HepG2 (cell line): ENCODE data around the gene CARS1.

Experiments used
- CEBPG ChIP-seq: IDR thresholded peaks from 2 replicates; pipeline ENCODE4 v1.6.1; 2016
- CREB1 ChIP-seq, 2 experiments: fragments of 450-650 bp in 1 of 2; IDR thresholded peaks; 2 replicates each; pipeline ENCODE4 v1.6.1; 2016 to 2017; ENCODE audit warnings: control low read depth in 1 of 2, mild to moderate bottlenecking in 1 of 2, missing compliant biosample characterization in 1 of 2, missing genetic modification characterization in 1 of 2
- JUN ChIP-seq: sonication (generic); formaldehyde crosslinking; IDR thresholded peaks from 2 replicates; pipeline ENCODE4 v1.4.0; 2020; ENCODE audit warnings: mild to moderate bottlenecking, missing genetic modification reagents
- NFIC ChIP-seq: IDR thresholded peaks from 2 replicates; pipeline ENCODE4 v1.6.1; 2012; ENCODE audit warnings: mild to moderate bottlenecking, low read length, inconsistent platforms
- SIX4 ChIP-seq: sonication (generic); formaldehyde crosslinking; IDR thresholded peaks from 2 replicates; pipeline ENCODE4 v1.4.0; 2020; ENCODE audit warnings: missing genetic modification reagents
- ZNF333 ChIP-seq: sonication (generic); formaldehyde crosslinking; IDR thresholded peaks from 2 replicates; pipeline ENCODE4 v1.4.0; 2020; ENCODE audit warnings: mild to moderate bottlenecking, missing genetic modification reagents, borderline replicate concordance
- ZNF674 ChIP-seq: sonication (generic); formaldehyde crosslinking; IDR thresholded peaks from 2 replicates; pipeline ENCODE4 v1.5.0; 2020; ENCODE audit warnings: low read depth, mild to moderate bottlenecking, missing genetic modification reagents
- ZNF784 ChIP-seq: sonication (generic); formaldehyde crosslinking; IDR thresholded peaks from 2 replicates; pipeline ENCODE4 v1.5.1; 2020; ENCODE audit warnings: missing genetic modification reagents, mild to moderate bottlenecking, borderline replicate concordance
- TF ChIP-seq, protein P1 (sequence below): sonication (generic); formaldehyde crosslinking; IDR thresholded peaks from 2 replicates; pipeline ENCODE4 v1.5.0; 2020; ENCODE audit warnings: mild to moderate bottlenecking, missing genetic modification reagents, moderate library complexity

- TF ChIP-seq ZNF784 (CRISPR knock-in tag) (no peak), CREB1 (IDR thresholded peaks at IDR 0.05) (no peak), CREB1 (CRISPR knock-in tag; IDR thresholded peaks at IDR 0.05) (no peak), JUN (no peak), CEBPG (CRISPR knock-in tag) (no peak), SIX4 (no peak), ZNF333 (no peak), NFIC (no peak), ZNF674 (CRISPR knock-in tag) (no peak)
- TF ChIP-seq, protein P1, sequence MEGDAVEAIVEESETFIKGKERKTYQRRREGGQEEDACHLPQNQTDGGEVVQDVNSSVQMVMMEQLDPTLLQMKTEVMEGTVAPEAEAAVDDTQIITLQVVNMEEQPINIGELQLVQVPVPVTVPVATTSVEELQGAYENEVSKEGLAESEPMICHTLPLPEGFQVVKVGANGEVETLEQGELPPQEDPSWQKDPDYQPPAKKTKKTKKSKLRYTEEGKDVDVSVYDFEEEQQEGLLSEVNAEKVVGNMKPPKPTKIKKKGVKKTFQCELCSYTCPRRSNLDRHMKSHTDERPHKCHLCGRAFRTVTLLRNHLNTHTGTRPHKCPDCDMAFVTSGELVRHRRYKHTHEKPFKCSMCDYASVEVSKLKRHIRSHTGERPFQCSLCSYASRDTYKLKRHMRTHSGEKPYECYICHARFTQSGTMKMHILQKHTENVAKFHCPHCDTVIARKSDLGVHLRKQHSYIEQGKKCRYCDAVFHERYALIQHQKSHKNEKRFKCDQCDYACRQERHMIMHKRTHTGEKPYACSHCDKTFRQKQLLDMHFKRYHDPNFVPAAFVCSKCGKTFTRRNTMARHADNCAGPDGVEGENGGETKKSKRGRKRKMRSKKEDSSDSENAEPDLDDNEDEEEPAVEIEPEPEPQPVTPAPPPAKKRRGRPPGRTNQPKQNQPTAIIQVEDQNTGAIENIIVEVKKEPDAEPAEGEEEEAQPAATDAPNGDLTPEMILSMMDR (CRISPR knock-in tag) = no peak
Observed at GRCh38 chr11:3030289-3031070, 26.7 kb downstream of the CARS1 start.
